ENCODE results near the gene FAM156A.
"Not testable (repeated sequence)": the region's sequence is repeated elsewhere in the genome, so short reads cannot be mapped to it uniquely, and the experiment has no call there.

Gene FAM156A, protein sequence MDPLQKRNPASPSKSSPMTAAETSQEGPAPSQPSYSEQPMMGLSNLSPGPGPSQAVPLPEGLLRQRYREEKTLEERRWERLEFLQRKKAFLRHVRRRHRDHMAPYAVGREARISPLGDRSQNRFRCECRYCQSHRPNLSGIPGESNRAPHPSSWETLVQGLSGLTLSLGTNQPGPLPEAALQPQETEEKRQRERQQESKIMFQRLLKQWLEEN

DNA sequence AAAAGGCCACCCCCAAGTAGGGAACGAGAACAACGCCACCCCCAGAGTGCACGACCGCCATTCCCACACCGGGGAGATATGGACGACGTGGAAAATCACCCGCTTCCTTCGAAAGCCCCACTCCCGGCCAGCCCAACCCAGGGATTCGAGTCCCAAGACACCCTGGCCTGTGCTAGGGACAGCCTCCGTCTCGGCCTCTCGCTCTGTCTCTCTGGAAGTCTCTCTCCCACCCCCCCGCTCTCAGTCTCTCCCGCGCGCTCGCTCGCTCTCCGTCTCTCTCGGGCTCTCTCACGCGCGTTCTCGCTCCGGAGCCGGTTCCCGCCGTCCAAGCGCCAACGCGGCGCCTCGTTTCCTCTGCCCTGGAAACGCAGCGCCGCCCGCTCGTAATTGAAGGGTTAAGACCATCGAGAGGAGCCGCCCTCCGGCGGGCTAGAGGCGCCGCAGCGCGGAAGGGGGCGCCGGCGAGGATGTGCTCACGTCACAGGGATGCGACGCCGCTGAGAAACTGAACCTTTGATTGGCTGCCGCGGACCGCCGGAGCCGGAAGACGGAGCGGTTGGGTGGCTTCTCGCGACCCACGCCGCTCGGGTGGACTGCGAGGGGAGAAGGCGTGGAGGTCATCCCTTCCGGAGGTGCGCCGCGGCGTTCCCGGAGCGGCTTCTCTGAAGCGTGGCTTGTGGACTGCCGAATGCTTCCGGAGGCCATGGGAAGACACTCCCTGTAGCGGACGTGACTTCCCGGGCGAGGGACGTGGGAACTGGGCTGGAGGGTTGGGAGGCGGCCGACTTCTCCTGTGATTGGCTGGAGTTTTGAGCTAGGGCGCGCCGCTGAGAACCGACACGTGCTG is at the start of gene FAM156A:
Gene FAM156A, minus strand, starts transcription at position 406 of the 847 bp plus-strand sequence. CDS start 9,930 bp downstream, outside the sequence.
- DNase-seq (ENCODE audit: low spot score); in situ Hi-C loops (cut with MboI; ENCODE audit: low sequenced_read_pairs, unreplicated experiment): not testable (repeated sequence)

DNA sequence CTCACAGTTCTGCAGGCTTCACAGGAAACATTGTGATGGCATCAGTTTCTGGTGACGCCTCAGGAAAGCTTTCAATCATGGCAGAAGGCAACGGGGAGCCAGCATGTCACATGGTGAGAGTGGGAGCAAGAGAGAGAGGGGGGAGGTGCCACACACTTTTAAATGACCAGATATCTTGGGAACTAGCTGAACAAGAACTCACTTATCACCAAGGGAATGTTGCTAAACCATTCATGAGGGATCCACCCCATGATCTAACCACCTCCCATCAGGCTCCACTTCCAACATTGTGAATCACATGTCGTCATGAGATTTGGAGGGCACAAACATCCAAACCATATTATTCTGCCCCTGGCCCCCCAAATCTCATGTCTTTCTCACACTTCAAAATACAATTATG is 47.0 kb upstream of the FAM156A start:
- no peak for TF ChIP-seq CTCF (IDR thresholded peaks at IDR 0.05; ENCODE audit: borderline replicate concordance, control extremely low read depth, extremely low read depth, insufficient read depth, missing control alignments)
- no peak for DNase-seq (ENCODE audit: low spot score)
- in situ Hi-C loops (cut with MboI; ENCODE audit: low sequenced_read_pairs, unreplicated experiment), result no loop called here

DNA sequence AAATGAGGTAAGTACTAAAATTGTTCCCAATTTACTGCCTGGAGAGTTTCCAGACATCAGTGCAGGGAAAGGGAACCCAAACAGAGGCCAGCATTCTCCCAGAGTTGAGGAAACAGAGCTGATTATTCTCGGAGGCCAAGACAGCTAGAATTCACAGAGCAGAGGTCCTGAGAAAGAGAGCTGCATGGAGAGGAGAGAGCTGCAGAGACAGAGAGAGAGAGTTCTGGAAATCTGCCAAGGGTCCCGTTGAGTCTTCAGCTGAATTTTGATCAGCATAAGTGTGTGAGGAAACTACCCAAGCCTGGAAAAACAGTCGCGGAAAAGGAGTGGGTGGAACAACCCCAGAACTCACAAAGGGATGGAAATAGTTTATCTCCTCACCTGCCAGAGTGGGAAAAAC is 46.5 kb upstream of the FAM156A start:
- no peak for TF ChIP-seq CTCF (IDR thresholded peaks at IDR 0.05; ENCODE audit: borderline replicate concordance, control extremely low read depth, extremely low read depth, insufficient read depth, missing control alignments)
- in situ Hi-C loops (cut with MboI; ENCODE audit: low sequenced_read_pairs, unreplicated experiment), result no loop called here
- no peak for DNase-seq (ENCODE audit: low spot score)

GRCh38 chrX:53004038-53004437 is 45.7 kb upstream of the FAM156A start:
- in situ Hi-C loops (cut with MboI; ENCODE audit: low sequenced_read_pairs, unreplicated experiment), result no loop called here

DNA sequence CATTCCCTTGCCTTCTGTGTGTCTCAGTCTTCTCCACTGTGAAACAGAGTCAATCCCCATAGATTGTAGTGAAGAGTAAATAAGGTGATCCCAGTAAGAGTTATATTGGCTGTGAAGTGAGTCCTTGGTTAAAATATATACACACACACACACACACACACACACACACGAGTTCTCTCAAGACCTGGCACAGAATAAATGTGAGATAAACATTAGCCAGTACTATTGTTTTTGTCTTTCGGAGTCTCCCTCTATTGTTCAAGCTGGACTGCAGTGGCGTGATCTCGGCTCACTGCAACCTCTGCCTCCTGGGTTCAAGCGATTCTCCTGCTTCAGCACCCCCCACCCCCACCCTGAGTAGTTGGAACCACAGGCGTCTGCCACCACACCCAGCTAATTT is 44.8 kb upstream of the FAM156A start:
- in situ Hi-C loops (cut with MboI; ENCODE audit: low sequenced_read_pairs, unreplicated experiment), result no loop called here
- TF ChIP-seq CTCF (IDR thresholded peaks at IDR 0.05; ENCODE audit: borderline replicate concordance, control extremely low read depth, extremely low read depth, insufficient read depth, missing control alignments), result no peak
- no peak for DNase-seq (ENCODE audit: low spot score)

More at GRCh38 chrX:53004038-53004437, 45.7 kb upstream of the FAM156A start:
- TF ChIP-seq CTCF (IDR thresholded peaks at IDR 0.05; ENCODE audit: borderline replicate concordance, control extremely low read depth, extremely low read depth, insufficient read depth, missing control alignments), result no peak
- DNase-seq (ENCODE audit: low spot score), result no peak

GRCh38 chrX:53001958-53002357 is 43.6 kb upstream of the FAM156A start:
- no peak for DNase-seq (ENCODE audit: low spot score)
- no peak for TF ChIP-seq CTCF (IDR thresholded peaks at IDR 0.05; ENCODE audit: borderline replicate concordance, control extremely low read depth, extremely low read depth, insufficient read depth, missing control alignments)
- in situ Hi-C loops (cut with MboI; ENCODE audit: low sequenced_read_pairs, unreplicated experiment), result no loop called here
